MG63 (cell line): ENCODE results near the gene GPX4. TPM values are rescaled to one million over a fixed set of nuclear protein-coding genes. Genes with fewer than 3 reads are reported as not detected.
"Not testable (repeated sequence)": the region's sequence is repeated elsewhere in the genome, so short reads cannot be mapped to it uniquely, and the experiment has no call there.

Source experiments
- DNase-seq: peaks from one replicate; pipeline ENCODE4 v3.0.0-alpha.2; 2020
- H3K27me3 ChIP-seq: fragments of 250-450 bp; sonication (Bioruptor Pico); 2 replicates; pipeline ENCODE4 v1.5.1; 2020; ENCODE audit warnings: mild to moderate bottlenecking, moderate library complexity
- H3K36me3 ChIP-seq: fragments of 250-450 bp; sonication (Bioruptor Pico); 2 replicates; pipeline ENCODE4 v1.5.1; 2020; ENCODE audit warnings: mild to moderate bottlenecking, moderate library complexity
- H3K4me3 ChIP-seq: fragments of 250-450 bp; sonication (Bioruptor Pico); 2 replicates; pipeline ENCODE4 v1.5.1; 2020; ENCODE audit warnings: mild to moderate bottlenecking, moderate library complexity
- H3K9me3 ChIP-seq: fragments of 250-450 bp; sonication (Bioruptor Pico); 2 replicates; pipeline ENCODE4 v1.5.1; 2020; ENCODE audit warnings: mild to moderate bottlenecking, moderate library complexity
- total RNA-seq: library from RNA; depleted of rRNA; stranded (reverse); fragments of >200 nt; shearing (Covaris generic); gene quantifications from 2 replicates; pipeline ENCODE4 v1.2.3, GENCODE V29; 2014; ENCODE audit warnings: low replicate concordance

GPX4 gene
- total RNA-seq, 1 experiment from 2014 or later, result 293 TPM

DNA sequence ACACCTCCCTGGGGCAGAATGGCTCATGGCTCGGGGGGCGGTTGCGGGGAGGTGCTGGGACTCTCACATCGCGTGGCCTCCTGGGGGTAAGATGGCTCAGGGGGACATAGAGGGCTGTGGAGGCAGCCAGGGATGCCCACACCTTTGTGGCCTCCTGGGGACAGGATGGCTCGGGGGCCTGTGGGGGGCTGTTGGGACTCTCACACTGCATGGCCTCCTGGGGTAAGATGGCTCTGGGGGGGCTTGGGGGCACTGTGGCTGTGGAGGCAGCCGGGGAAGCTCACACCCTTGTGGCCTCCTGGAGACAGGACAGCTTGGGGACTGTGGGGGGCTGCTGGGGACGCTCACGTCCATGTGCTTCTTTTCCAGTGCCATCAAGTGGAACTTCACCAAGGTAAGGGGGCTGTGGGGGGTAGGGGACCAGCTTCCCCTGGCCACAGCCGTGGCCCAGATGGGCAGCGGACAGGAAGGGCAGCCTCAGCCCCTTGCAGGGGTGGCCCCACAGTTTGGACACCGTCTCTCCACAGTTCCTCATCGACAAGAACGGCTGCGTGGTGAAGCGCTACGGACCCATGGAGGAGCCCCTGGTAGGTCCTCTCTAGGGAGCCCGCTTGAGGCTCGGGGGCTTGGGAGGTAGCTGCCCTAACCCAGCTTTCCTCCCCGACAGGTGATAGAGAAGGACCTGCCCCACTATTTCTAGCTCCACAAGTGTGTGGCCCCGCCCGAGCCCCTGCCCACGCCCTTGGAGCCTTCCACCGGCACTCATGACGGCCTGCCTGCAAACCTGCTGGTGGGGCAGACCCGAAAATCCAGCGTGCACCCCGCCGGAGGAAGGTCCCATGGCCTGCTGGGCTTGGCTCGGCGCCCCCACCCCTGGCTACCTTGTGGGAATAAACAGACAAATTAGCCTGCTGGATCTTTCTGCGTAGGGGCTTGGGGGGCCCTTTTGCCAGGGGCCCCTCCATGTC is 2.4 kb downstream of the GPX4 start:
- Histone ChIP-seq H3K9me3 (no peaks in the 10 kb centered on the region), H3K36me3 (peaks cover 5% of the 10 kb centered on the region), H3K4me3 (no peak overlapping the region), H3K27me3 (no peaks in the 10 kb centered on the region)
- DNase-seq, result peak; percentile 28

DNA sequence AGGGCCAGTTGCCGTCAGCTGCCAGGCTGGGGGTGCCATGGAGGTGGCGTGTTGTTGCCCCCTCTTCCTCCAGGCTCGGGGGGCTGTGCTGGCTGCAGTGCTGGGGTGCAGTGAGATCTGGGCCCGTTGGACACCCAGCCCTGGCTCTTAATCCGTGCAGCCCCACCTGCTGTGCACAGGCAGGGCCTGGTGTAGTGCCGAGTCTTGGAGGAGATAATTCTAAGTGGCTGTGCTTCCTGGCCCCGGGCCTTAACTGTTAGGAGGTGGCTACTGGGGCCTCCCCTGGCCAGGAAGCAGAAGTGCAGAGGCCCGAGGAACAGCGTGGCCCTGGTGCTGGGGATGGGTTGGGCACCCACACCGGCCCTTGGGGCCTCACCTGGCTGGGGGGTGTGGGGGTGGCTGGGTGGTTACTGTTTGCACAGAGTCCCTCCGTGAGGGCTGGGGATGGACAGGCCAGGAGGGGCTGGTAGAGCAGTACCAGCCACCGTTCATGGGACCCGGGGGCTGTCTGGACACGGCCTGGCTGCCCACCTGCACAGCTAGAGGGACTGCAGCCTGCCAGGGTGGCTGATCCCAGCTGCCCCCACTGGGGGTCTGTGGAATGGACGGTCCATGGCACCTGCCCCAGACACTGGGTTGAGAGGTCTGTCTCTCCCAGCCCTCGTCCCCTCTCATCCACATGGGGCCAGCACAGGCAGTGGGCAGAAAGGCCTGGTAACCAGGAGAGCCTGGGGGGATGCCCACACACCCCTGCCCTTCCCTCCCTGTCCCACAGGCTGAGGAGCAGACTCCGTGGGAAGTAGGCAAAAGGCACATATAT is 3.3 kb downstream of the GPX4 start:
- Histone ChIP-seq H3K4me3 (no peak overlapping the region), H3K36me3 (peaks cover 7% of the 10 kb centered on the region), H3K9me3 (no peaks in the 10 kb centered on the region), H3K27me3 (no peaks in the 10 kb centered on the region)
- DNase-seq, result peak; percentile 76

DNA sequence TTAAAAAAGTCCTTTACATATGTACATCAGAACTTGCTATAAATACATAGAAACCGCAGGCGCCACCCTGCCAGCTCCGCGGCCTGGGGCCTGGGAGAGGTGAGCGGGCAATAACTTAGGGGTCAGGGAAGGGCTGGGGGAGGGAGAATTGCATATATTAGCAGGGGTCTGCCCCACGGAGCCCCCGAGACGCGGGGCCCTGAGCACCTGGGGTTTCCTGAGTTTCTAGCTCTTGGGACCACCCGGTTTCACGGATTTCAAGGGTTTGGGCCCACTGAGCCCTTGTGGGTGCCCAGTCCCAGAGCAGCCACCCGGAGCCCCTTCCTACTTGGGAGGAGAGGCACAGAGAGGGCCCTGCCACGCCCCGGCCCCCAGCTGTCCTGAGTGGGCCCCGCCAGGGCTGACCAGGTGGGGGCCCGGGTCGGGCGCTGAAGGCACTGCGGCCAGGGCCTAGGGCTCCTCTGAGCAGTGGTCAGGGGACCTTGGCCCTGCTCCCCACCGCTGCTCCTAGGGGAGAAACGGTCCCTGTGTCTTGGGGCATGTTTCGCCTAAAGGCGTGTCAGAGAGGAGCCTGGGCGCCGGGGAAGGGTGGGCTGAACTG is 4.0 kb downstream of the GPX4 start:
- H3K36me3 ChIP-seq, result peaks cover 11% of the 10 kb centered on the region

DNA sequence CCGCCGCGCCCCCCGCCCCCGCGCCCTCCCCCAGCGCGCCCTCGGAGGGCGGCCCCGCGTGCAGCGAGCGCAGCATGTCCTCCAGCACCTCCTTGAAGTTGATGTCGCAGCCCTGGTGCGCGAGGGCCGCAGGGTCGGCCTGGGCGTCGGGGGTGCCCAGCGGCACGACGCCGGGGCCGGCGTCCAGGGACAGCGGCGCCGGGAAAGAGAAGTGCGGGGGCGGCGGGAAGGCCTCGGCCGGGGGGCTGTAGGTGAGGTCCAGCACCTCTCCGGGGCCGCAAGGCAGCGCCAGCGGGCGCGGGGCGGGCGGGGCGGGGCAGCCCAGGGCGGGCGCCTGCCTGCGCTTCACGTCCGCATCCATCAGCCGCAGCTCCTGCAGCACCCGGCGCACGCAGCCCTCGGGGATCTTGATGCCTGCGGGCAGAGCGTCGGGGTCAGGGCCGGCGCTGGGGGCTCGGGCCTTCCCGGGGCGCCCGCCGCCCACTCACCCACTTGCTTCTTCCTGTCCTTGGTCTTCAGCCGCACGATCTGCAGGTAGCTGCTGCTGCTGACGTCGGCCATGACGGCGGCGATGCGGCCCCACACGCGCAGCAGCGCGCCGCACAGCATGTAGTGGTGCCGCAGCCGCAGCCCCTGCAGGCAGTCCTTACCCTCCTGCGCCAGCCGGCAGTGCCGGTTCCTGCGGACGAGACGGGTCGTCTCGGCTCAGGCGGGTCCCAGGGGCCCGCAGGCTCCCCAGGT is 4.7 kb downstream of the GPX4 start:
- no peaks in the 10 kb centered on the region for H3K9me3 ChIP-seq
- H3K36me3 ChIP-seq, result peaks cover 17% of the 10 kb centered on the region
- no peaks in the 10 kb centered on the region for H3K27me3 ChIP-seq
- no peak overlapping the region for H3K4me3 ChIP-seq
- DNase-seq, result no peak

More for the DNA sequence above, 4.0 kb downstream of the GPX4 start:
- Histone ChIP-seq H3K9me3 (no peaks in the 10 kb centered on the region), H3K4me3 (no peak overlapping the region), H3K27me3 (no peaks in the 10 kb centered on the region)
- DNase-seq, result no peak

DNA sequence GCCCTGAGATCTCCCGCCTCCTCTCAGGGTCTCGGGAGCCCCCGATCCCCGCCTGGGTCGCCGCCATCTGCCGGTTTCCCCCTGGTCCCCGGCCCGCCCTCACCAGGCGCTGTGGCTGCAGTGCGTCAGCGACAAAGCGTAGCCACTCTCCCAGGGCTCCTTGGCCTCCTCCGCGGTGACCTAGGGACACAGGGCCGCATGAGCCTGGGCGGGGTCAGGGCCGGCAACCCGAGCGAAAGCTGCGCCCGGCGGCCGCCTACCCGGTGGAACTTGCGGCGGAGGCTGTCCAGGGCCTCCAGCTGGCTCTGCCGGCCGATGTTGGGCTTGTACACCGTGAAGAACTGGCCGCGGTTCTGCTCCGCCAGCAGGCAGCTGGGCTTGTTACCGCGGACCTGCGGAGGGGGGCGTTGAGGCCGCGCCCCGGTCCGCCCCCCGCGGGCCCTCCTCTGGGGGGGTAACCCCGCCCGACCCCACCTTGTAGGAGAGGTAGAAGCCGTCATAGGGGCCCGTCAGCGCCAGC is 5.3 kb downstream of the GPX4 start:
- Histone ChIP-seq H3K36me3 (peaks cover 22% of the 10 kb centered on the region), H3K9me3 (no peaks in the 10 kb centered on the region), H3K27me3 (no peaks in the 10 kb centered on the region), H3K4me3 (no peak overlapping the region)
- no peak for DNase-seq

DNA sequence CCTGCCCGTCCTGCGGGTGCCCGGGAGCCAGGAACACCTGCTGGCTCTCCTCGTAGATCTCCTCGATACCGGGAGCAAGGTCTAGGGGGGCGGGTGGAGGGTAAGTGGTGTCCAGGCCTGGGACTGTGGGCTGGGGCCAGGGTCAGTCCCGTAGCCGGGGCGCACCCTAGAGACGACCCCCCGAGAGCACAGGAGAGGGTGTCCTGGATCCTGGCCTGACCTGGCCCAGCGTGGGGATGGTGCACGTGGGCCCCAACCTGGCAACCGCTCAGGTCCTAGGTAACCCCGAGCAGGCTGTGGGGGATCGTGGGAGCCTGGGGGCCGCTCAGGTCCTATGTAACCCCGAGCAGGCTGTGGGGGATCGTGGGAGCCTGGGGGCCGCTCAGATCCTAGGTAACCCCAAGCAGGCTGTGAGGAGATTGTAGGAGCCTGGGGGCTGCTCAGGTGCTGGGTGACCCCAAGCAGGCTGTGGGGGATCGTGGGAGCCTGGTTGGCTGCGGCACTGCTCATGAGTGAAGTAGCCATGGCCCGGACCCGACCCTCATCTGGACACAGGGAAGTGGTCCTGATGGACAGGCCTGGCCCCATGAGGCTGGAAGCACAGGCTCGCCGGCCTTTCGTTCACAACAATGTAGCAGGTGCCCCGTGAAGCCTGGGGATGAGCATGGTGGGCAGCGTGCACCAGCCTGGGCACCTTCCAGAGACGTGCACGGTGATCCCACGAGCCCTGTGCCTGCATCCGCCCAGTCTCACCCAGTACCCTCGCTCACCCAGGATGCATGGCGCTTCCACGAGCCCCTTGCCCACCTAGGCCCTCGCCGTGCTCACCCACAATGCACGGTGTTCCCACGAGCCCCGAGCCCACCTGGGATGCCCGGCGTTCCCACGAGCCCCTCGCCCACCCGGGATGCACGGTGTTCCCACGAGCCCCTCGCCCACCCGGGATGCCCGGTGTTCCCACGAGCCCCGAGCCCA is 6.2 kb downstream of the GPX4 start:
- Histone ChIP-seq H3K36me3 (peaks cover 22% of the 10 kb centered on the region), H3K27me3 (no peaks in the 10 kb centered on the region), H3K4me3 (no peak overlapping the region), H3K9me3 (no peaks in the 10 kb centered on the region)
- DNase-seq, result no peak

DNA sequence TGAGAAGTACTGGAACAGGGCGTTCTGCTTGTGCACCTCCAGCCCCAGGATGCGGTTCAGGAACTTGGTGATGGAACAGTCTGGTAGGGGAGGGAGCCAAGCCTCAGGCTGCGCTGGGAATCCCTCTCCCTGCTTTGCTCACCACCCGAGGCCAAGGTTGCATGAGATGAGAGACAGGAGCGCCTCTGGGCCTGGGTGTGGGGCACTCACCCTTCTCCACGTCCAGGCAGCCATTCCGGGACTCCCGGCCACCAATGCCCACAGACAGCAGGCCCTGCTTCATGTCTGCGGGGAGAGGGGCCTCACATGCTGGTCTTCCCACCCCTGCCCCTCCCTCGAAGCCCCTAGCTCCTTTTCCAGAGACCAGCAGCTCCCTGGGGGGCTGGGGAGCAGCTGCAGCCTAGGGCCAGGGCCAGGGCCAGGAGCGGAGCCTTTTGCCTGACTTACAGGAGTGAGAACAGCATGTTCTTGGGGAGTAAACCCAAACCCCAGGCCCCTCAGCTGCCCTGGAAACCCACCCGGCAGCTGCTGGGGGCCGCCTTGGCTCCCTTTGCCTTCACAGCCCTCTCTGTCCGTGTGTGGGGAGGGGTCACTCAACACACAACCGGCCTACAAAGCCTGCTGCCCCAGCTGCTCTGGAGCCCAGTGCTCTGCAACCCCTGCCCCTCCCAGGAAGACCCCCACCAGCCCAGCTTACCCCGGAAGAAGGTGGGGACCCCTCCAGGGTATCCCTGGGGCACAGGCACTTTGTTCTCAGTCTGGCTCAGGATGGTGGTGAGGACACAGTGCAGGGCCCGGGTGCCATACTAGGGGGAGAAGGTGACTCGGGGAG is 7.2 kb downstream of the GPX4 start:
- Histone ChIP-seq H3K4me3 (no peak overlapping the region), H3K9me3 (no peaks in the 10 kb centered on the region), H3K36me3 (peaks cover 22% of the 10 kb centered on the region), H3K27me3 (no peaks in the 10 kb centered on the region)
- DNase-seq, result peak; percentile 33

DNA sequence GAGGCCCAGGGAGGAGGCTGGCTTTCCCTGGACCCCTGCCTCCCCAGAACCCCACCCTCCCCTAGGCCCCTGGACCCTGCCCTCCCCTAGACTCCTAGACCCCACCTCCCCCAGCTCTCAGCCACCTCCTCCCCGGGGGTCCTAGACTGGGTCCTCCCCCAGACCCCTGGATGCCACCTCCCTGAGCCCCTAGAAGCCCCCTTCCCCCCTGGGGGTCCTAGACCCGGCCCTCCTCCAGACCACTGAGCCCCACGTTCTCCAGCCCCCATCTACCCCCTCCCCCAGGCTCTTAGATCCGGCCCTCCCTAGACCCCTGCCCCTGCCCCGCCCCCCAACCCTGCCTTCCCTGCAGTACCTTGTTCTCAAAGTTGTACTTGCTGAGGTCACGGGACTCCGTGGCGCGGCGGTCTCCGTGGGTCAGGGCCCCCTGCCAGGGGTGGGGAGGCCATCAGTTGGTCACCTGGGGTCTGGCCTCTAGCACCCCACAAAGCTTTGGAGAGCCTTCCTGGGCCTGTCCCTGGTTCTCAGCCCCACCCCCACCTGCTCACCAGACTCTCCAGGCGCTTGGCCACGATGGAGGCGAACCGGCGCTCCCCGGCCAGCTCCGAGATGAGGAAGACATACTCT is 8.0 kb downstream of the GPX4 start:
- peaks cover 20% of the 10 kb centered on the region for H3K36me3 ChIP-seq
- H3K27me3 ChIP-seq, result no peaks in the 10 kb centered on the region
- H3K9me3 ChIP-seq, result no peaks in the 10 kb centered on the region
- no peak for DNase-seq
- H3K4me3 ChIP-seq, result no peak overlapping the region

DNA sequence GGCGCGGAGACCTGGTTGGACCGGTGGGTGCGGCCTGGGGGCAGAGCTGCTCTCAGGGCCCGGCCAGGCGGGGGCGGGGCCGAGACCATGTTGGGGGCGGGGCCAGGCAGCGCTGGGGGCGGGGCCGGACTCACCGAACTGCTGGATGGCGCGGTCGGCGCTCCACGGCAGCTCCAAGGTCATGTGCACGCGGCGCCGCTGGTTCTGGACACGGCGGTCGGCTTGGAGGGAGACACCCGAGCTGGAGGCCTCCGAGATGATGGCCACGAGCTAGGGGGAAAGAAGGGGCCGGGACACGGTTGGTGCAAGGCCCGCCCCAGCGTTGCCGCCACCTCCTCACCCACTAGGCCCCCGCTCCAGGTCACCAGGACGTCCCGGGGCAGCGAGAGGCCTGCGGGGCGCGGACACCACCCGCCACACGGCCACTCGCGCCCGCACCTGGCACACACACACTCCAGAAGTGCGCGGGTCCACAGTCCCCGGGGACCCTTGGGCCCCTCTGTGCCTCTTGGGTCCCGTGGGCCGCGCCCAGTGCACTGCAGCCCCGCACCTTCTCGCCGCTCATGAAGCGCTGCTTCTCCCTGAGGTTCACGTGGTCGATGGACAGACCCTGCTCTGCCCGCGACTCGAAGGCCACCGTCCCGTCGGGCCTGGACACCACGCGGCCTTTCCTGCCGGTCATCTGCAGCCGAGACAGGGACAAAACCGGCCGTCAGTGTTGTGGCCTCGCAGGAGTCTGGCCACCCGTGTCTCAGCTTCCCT is 8.7 kb downstream of the GPX4 start:
- H3K36me3 ChIP-seq, result peaks cover 26% of the 10 kb centered on the region
- DNase-seq, result no peak
- no peak overlapping the region for H3K4me3 ChIP-seq
- no peaks in the 10 kb centered on the region for H3K27me3 ChIP-seq
- no peaks in the 10 kb centered on the region for H3K9me3 ChIP-seq

DNA sequence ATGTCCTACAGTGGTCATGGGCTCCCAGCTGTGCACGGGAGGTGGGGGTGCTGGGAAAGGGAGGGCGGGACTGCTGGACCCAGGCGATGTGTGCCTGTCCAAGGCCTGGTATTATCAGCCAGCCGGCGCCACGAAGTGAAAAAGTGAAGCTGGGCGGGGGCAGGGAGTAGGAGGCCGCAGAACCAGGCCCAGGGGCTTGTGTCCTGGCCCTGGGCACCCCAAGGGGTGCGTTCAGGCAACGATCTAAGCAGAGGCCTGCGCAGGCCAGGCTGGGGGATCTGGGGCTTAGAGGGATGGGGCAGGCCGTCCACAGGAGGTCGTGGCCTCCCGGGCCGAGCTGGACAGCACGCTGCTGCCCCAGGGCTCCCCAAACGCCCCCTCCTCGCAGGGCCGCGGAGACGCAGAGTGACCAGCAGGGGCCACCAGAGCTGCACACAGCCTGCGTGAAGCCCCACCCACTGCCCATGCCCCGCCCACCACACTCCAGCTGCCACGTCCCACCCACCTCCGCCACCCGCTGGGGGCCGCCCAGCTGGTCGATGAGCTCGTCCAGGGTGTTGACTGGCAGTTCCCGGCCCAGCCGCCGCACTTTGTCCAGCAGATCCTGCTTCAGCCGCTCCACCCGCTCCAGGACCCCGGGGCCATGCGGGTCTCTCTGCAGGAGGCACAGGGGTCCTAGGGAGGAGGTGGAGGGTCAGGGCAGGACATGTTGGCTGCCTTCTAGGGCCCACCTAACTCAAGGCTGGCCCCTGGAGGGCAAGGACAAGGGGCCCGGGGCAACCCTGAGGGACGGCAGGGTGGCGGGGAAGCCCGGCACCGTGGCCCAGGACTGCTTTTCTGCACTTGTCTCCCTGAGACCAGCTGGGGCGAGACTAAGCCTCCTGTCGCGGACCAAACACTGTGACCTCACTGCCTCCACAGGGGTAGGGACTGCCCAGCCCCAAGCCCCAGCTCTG is 9.5 kb downstream of the GPX4 start:
- no peaks in the 10 kb centered on the region for H3K9me3 ChIP-seq
- peak; percentile 69 for DNase-seq
- H3K27me3 ChIP-seq, result no peaks in the 10 kb centered on the region
- H3K4me3 ChIP-seq, result no peak overlapping the region
- peaks cover 26% of the 10 kb centered on the region for H3K36me3 ChIP-seq

DNA sequence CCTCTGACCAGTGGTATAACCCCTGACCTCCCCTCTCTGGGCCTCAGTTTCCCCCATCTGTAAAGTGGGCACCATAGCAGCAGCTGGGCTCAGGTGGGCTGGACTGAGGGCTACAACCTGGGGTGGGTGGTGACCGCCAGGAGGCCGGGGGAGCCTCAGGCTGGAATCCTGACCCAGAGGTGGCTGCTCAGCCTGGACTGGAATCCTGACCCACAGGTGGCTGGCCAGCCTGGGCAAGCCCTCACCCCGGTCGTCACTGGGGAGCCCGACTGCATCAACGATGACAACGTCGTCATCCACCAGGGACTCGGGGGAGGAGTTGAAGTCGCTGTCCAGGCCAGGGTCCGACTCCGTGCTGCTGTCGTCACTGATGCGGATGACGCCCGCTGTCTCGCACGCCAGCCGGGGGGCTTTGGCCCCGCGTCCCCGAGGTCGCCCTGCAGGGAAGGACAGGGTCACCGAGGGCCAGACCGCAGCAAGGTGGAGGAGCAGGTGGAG is 10.2 kb downstream of the GPX4 start:
- Histone ChIP-seq H3K36me3 (peaks cover 27% of the 10 kb centered on the region), H3K9me3 (no peaks in the 10 kb centered on the region), H3K27me3 (no peaks in the 10 kb centered on the region), H3K4me3 (no peak overlapping the region)
- DNase-seq, result no peak

DNA sequence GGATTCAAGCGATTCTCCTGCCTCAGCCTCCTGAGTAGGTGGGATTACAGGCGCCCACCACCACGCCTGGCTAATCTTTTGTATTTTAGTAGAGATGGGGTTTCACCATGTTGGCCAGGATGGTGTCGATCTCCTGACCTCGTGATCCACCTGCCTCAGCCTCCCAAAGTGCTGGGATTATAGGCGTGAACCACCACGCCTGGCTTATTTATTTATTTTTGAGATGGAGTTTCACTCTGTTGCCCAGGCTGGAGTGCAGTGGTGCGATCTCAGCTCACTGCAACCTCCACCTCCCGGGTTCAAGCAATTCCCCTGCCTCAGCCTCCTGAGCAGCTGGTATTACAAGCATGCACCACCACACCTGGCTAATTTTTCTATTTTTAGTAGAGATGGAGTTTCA is 10.9 kb downstream of the GPX4 start:
- H3K4me3 ChIP-seq, DNase-seq, H3K27me3 ChIP-seq, H3K9me3 ChIP-seq: not testable (repeated sequence)
- H3K36me3 ChIP-seq, result peaks cover 31% of the 10 kb centered on the region
